AG04449 (cell line): ENCODE measurements around the gene SORCS1.

Source experiments
- CTCF ChIA-PET: fragments of 350-600 bp; formaldehyde crosslinking; extraction: SDS; loops from one replicate; lab custom pipeline; 2021; ENCODE audit warnings: antibody characterized with exemption; lab: Yijun Ruan, JAX
- POLR2A ChIA-PET: fragments of 400-600, 350-600 bp; formaldehyde crosslinking; extraction: SDS; loops from one replicate; lab custom pipeline; 2020; ENCODE audit warnings: antibody characterized with exemption, inconsistent platforms; lab: Yijun Ruan, JAX
- DNase-seq: peaks from one replicate; pipeline ENCODE4 v3.0.0-alpha.2; 2010; ENCODE audit warnings: low read depth, low spot score
- H3K4me3 ChIP-seq: 2 replicates; pipeline ENCODE4 v1.5.1; 2011; ENCODE audit warnings: low read depth, mild to moderate bottlenecking, control low read depth, low read length
- CTCF ChIP-seq: IDR thresholded peaks from one replicate; pipeline ENCODE4 v1.5.1; 2011; ENCODE audit warnings: mild to moderate bottlenecking, moderate library complexity, low read length, control low read depth, inconsistent platforms; ENCODE audit not compliant: insufficient read depth; ENCODE audit errors: missing control alignments

The SORCS1 gene

GRCh38 chr10:107056182-107056581, 108.3 kb downstream of the SORCS1 start:
- no peak overlapping the region for H3K4me3 ChIP-seq
- TF ChIP-seq CTCF, result no peak
- ChIA-PET CTCF (no interaction called here), POLR2A (no interaction called here)
- no peak for DNase-seq

- DNase-seq, result no peak
- CTCF ChIA-PET, result no interaction called here
- H3K4me3 ChIP-seq, result no peak overlapping the region
- POLR2A ChIA-PET, result no interaction called here
- no peak for TF ChIP-seq CTCF
Observed at GRCh38 chr10:107054469-107055156, 109.9 kb downstream of the SORCS1 start.

- ChIA-PET POLR2A (no interaction called here), CTCF (no interaction called here)
- DNase-seq, result no peak
- TF ChIP-seq CTCF, result no peak
- no peak overlapping the region for H3K4me3 ChIP-seq
Observed at GRCh38 chr10:107051769-107052168, 112.7 kb downstream of the SORCS1 start.

GRCh38 chr10:107043461-107043860, 121.0 kb downstream of the SORCS1 start:
- no peak for TF ChIP-seq CTCF
- DNase-seq, result no peak
- ChIA-PET CTCF (no interaction called here), POLR2A (no interaction called here)
- H3K4me3 ChIP-seq, result no peak overlapping the region

- POLR2A ChIA-PET, result no interaction called here
- CTCF ChIA-PET, result no interaction called here
- no peak for DNase-seq
- no peak for TF ChIP-seq CTCF
- no peak overlapping the region for H3K4me3 ChIP-seq
Observed at GRCh38 chr10:107037192-107038122, 127.0 kb downstream of the SORCS1 start.

GRCh38 chr10:107033799-107034422, 130.6 kb downstream of the SORCS1 start:
- DNase-seq, result no peak
- CTCF ChIA-PET, result no interaction called here
- POLR2A ChIA-PET, result no interaction called here
- TF ChIP-seq CTCF, result no peak
- no peak overlapping the region for H3K4me3 ChIP-seq
